Peyer's patch (tissue), 4 donors: ENCODE measurements around the gene MTMR10. TPM values are rescaled to one million over a fixed set of nuclear protein-coding genes. Genes with fewer than 3 reads are reported as not detected.
A peak's percentile ranks its signal among the peaks of the same experiment; 100 is the strongest.

Experiments
- DNase-seq, 3 donors: peaks; one replicate each; pipeline ENCODE4 v3.0.0-alpha.2; 2017 to 2019
- H3K27ac ChIP-seq, 4 donors: fragments of 200-600 bp; sonication (generic); one replicate each; pipeline ENCODE4 v1.5.1; 2016 to 2019
- H3K27me3 ChIP-seq, 2 donors: fragments of 200-600 bp; sonication (generic); one replicate each; pipeline ENCODE4 v1.5.1; 2019
- H3K36me3 ChIP-seq, 3 donors: fragments of 200-600 bp; sonication (generic); one replicate each; pipeline ENCODE4 v1.5.1; 2016 to 2019
- H3K4me1 ChIP-seq, 4 donors: fragments of 200-600 bp; sonication (generic); one replicate each; pipeline ENCODE4 v1.5.1; 2016 to 2019
- H3K4me3 ChIP-seq, 4 donors: fragments of 200-600 bp; sonication (generic); 1 replicate in 3 of 4; 2 replicates in 1 of 4; pipeline ENCODE4 v1.5.1; 2016 to 2019; ENCODE audit warnings: mild to moderate bottlenecking in 1 of 4
- H3K9me3 ChIP-seq, 4 donors: fragments of 200-600 bp; sonication (generic); one replicate each; pipeline ENCODE4 v1.5.1; 2016 to 2019; ENCODE audit warnings: mild to moderate bottlenecking in 1 of 4
- CTCF ChIP-seq, 6 experiments: fragments of 450-650 bp in 4 of 6; fragments of 200-600 bp in 2 of 6; sonication (generic) in 1 of 6; IDR thresholded peaks; one replicate each; pipeline ENCODE4 v1.5.1; 2017 to 2019; ENCODE audit warnings: antibody characterized with exemption in 6 of 6, mild to moderate bottlenecking in 3 of 6, moderate library complexity in 1 of 6
- POLR2A ChIP-seq, 2 donors: fragments of 450-650 bp; IDR thresholded peaks; one replicate each; pipeline ENCODE4 v1.5.1; 2017; ENCODE audit warnings: antibody characterized with exemption in 2 of 2, mild to moderate bottlenecking in 2 of 2, moderate library complexity in 2 of 2
- total RNA-seq, 4 donors: library from RNA; depleted of rRNA; stranded (reverse); fragments of >200 nt; gene quantifications; one replicate each; pipeline ENCODE4 v1.1.0, GENCODE V29; 2016

Gene MTMR10
- total RNA-seq, 4 donors from 2014 or later = 42.9 to 56.4 (median 48.9) TPM

GRCh38 chr15:31001702-31002101 lies 10.3 kb upstream of the MTMR10 start:
- H3K27me3 ChIP-seq = no peaks in the 10 kb centered on the region
- DNase-seq = no peak
- no peaks in the 10 kb centered on the region for H3K9me3 ChIP-seq
- TF ChIP-seq CTCF (IDR thresholded peaks at IDR 0.05) (no peak), POLR2A (IDR thresholded peaks at IDR 0.05) (no peak)
- H3K36me3 ChIP-seq = no peaks in the 10 kb centered on the region
- H3K4me3 ChIP-seq = no peak overlapping the region
- H3K27ac ChIP-seq = no peak overlapping the region
- peaks cover 0 to 14% (median 2%) of the 10 kb centered on the region in 4 donors for H3K4me1 ChIP-seq

DNA sequence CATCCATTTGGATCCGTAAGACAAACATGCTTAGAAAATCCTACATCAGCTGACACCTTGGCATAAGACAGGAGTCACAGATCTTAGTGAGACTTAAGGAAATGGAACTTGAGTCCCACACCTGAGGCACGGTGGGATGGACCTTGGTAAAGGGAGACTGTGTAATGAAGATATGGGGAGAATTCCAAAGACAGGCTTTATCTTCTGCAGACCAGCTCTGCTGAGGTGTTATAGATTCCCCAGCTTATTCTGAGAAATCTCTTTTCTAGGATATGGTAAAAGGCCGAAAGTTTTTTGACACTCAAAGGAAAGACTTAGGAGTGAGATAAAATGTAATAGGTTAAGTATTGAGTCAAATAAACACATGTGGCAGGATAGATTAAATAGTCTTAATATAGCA lies 8.3 kb upstream of the MTMR10 start:
- no peaks in the 10 kb centered on the region for H3K9me3 ChIP-seq
- peaks cover 0 to 9% (median 0%) of the 10 kb centered on the region in 4 donors for H3K4me1 ChIP-seq
- no peak for TF ChIP-seq CTCF (IDR thresholded peaks at IDR 0.05)
- no peak for TF ChIP-seq POLR2A (IDR thresholded peaks at IDR 0.05)
- DNase-seq = no peak
- no peak overlapping the region for H3K27ac ChIP-seq
- no peaks in the 10 kb centered on the region for H3K27me3 ChIP-seq
- H3K36me3 ChIP-seq = no peaks in the 10 kb centered on the region
- H3K4me3 ChIP-seq = no peak overlapping the region

DNA sequence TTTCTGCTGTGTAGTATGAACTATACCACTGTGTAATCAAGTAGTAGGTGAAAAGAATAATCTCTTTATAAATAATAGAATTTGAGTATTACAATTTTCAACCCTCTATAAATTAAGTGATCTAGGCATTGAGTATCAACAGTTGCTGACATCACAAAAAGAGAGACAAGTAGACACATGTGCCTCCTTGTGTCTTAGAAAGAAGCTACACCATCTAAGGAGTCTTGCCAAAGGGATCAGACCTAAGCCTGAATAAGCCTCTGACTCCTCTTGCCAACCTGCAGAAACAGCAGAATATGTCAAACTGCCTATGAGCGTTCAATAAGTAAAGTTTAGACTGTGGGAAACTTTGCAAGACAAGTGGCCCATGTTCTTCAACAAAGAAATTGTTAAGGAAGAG lies 5.8 kb upstream of the MTMR10 start:
- Histone ChIP-seq H3K27me3 (no peaks in the 10 kb centered on the region), H3K27ac (no peak overlapping the region), H3K4me1 (no peaks in the 10 kb centered on the region), H3K9me3 (no peaks in the 10 kb centered on the region), H3K36me3 (no peaks in the 10 kb centered on the region), H3K4me3 (no peak overlapping the region)
- TF ChIP-seq CTCF (IDR thresholded peaks at IDR 0.05) = no peak
- no peak for TF ChIP-seq POLR2A (IDR thresholded peaks at IDR 0.05)
- DNase-seq = no peak

- no peaks in the 10 kb centered on the region for H3K36me3 ChIP-seq
- H3K27ac ChIP-seq = peak overlapping the region; percentile 88 to 99 (median 98)
- no peaks in the 10 kb centered on the region for H3K9me3 ChIP-seq
- H3K27me3 ChIP-seq = no peaks in the 10 kb centered on the region
- peaks cover 0 to 28% (median 0%) of the 10 kb centered on the region in 4 donors for H3K4me1 ChIP-seq
- no peak for DNase-seq
- no peak for TF ChIP-seq POLR2A (IDR thresholded peaks at IDR 0.05)
- TF ChIP-seq CTCF (IDR thresholded peaks at IDR 0.05) = no peak
- peak overlapping the region; percentile 95 to 98 (median 96) for H3K4me3 ChIP-seq
These were observed 929 bp upstream of the MTMR10 start for GRCh38 chr15:30992249-30992864.

GRCh38 chr15:30990446-30991254 lies 778 bp downstream of the MTMR10 start:
- TF ChIP-seq POLR2A (IDR thresholded peaks at IDR 0.05) (no peak), CTCF (IDR thresholded peaks at IDR 0.05) (no peak)
- peaks cover 0 to 5% (median 0%) of the 10 kb centered on the region in 3 donors for H3K36me3 ChIP-seq
- H3K27me3 ChIP-seq = no peaks in the 10 kb centered on the region
- H3K9me3 ChIP-seq = no peaks in the 10 kb centered on the region
- peak overlapping the region; percentile 88 to 99 (median 98) for H3K27ac ChIP-seq
- H3K4me3 ChIP-seq = peak overlapping the region; percentile 95 to 98 (median 96)
- H3K4me1 ChIP-seq = peaks cover 0 to 38% (median 2%) of the 10 kb centered on the region in 4 donors
- no peak for DNase-seq
